Neural progenitor cell (in vitro differentiated cells): ENCODE measurements around the gene SGCD. TPM values are rescaled to one million over a fixed set of nuclear protein-coding genes. Genes with fewer than 3 reads are reported as not detected.

Experiments used
- DNase-seq: peaks from one replicate; pipeline ENCODE4 v3.0.0-alpha.2; 2016; ENCODE audit warnings: low spot score
- H2AFZ ChIP-seq: fragments of 200-600 bp; sonication (generic); replicated peaks from 2 replicates; pipeline ENCODE4 v1.6.1; 2016; ENCODE audit warnings: antibody characterized with exemption
- H3F3A ChIP-seq: fragments of 200-600 bp; sonication (generic); 2 replicates; pipeline ENCODE4 v1.6.1; 2016; ENCODE audit warnings: antibody characterized with exemption, low read depth
- H3K27ac ChIP-seq: fragments of 200-600 bp; sonication (generic); 2 replicates; pipeline ENCODE4 v1.5.1; 2016; ENCODE audit warnings: mild to moderate bottlenecking
- H3K27me3 ChIP-seq: fragments of 200-600 bp; sonication (generic); 2 replicates; pipeline ENCODE4 v1.6.1; 2016; ENCODE audit warnings: mild to moderate bottlenecking, moderate library complexity
- H3K36me3 ChIP-seq: fragments of 200-600 bp; sonication (generic); 2 replicates; pipeline ENCODE4 v1.5.1; 2016
- H3K4me1 ChIP-seq: fragments of 200-600 bp; sonication (generic); 2 replicates; pipeline ENCODE4 v1.6.1; 2016; ENCODE audit warnings: mixed run types
- H3K4me2 ChIP-seq: fragments of 200-600 bp; sonication (generic); 2 replicates; pipeline ENCODE4 v1.6.1; 2016
- H3K4me3 ChIP-seq: fragments of 200-600 bp; sonication (generic); 2 replicates; pipeline ENCODE4 v1.5.1; 2016
- H3K79me2 ChIP-seq: fragments of 200-600 bp; sonication (generic); 2 replicates; pipeline ENCODE4 v1.6.1; 2016; ENCODE audit warnings: low read depth
- H3K9ac ChIP-seq: fragments of 200-600 bp; sonication (generic); 2 replicates; pipeline ENCODE4 v1.6.1; 2016
- H3K9me3 ChIP-seq: fragments of 200-600 bp; sonication (generic); 2 replicates; pipeline ENCODE4 v1.5.1; 2016; ENCODE audit warnings: low read depth
- H4K20me1 ChIP-seq: fragments of 200-600 bp; sonication (generic); 2 replicates; pipeline ENCODE4 v1.6.1; 2016; ENCODE audit warnings: low read depth
- H3K27ac Mint-ChIP-seq: 3 replicates; pipeline ENCODE4 v1.8.0; 2021; ENCODE audit warnings: mixed read lengths
- H3K27me3 Mint-ChIP-seq: 2 replicates; pipeline ENCODE4 v1.8.0; 2022; ENCODE audit warnings: low read depth, mild to moderate bottlenecking, inconsistent platforms, moderate library complexity, mixed read lengths; ENCODE audit not compliant: insufficient read depth
- H3K36me3 Mint-ChIP-seq: 3 replicates; pipeline ENCODE4 v1.8.0; 2021; ENCODE audit warnings: mixed read lengths
- H3K4me1 Mint-ChIP-seq: 3 replicates; pipeline ENCODE4 v1.8.0; 2021; ENCODE audit warnings: mixed read lengths
- H3K4me3 Mint-ChIP-seq: 3 replicates; pipeline ENCODE4 v1.8.0; 2021; ENCODE audit warnings: mild to moderate bottlenecking, moderate library complexity, mixed read lengths
- H3K9me3 Mint-ChIP-seq: 3 replicates; pipeline ENCODE4 v1.8.0; 2020; ENCODE audit warnings: mixed read lengths
- CTCF ChIP-seq: fragments of 200-600 bp; sonication (generic); IDR thresholded peaks from 2 replicates; pipeline ENCODE4 v1.5.1; 2017; ENCODE audit warnings: antibody characterized with exemption, mild to moderate bottlenecking
- EZH2 ChIP-seq: fragments of 200-600 bp; sonication (generic); IDR thresholded peaks from 2 replicates; pipeline ENCODE4 v1.6.1; 2017; ENCODE audit warnings: antibody characterized with exemption, mild to moderate bottlenecking, moderate library complexity
- EZH2phosphoT487 ChIP-seq: fragments of 200-600 bp; sonication (generic); IDR thresholded peaks from 2 replicates; pipeline ENCODE4 v1.6.1; 2017; ENCODE audit warnings: antibody characterized with exemption
- total RNA-seq: library from RNA; depleted of rRNA; stranded (reverse); fragments of >200 nt; gene quantifications from 2 replicates; pipeline ENCODE4 v1.2.3, GENCODE V29; 2015; ENCODE audit warnings: low replicate concordance

The SGCD gene
- total RNA-seq, 1 donor from 2014 or later: not detected

- DNase-seq: peak; percentile 8
- no peaks in the 10 kb centered on the region for H3K36me3 ChIP-seq
- H3F3A ChIP-seq: no peaks in the 10 kb centered on the region
- Mint-ChIP-seq H3K36me3 (no peaks in the 10 kb centered on the region), H3K4me1 (peaks cover 7% of the 10 kb centered on the region), H3K27ac (no peak overlapping the region), H3K27me3 (no peaks in the 10 kb centered on the region), H3K9me3 (no peaks in the 10 kb centered on the region), H3K4me3 (no peak overlapping the region)
- H3K9me3 ChIP-seq: no peaks in the 10 kb centered on the region
- no peaks in the 10 kb centered on the region for H4K20me1 ChIP-seq
- H3K4me1 ChIP-seq: peaks cover 4% of the 10 kb centered on the region
- H3K27ac ChIP-seq: no peak overlapping the region
- no peaks in the 10 kb centered on the region for H3K79me2 ChIP-seq
- no peak overlapping the region for H3K4me3 ChIP-seq
- H2AFZ ChIP-seq: no peak overlapping the region
- no peaks in the 10 kb centered on the region for H3K27me3 ChIP-seq
- no peak overlapping the region for H3K4me2 ChIP-seq
- TF ChIP-seq EZH2 (no peak), EZH2phosphoT487 (no peak), CTCF (no peak)
- H3K9ac ChIP-seq: no peak overlapping the region
Measured at GRCh38 chr5:156543348-156544145, 216.6 kb downstream of the SGCD start.

DNA sequence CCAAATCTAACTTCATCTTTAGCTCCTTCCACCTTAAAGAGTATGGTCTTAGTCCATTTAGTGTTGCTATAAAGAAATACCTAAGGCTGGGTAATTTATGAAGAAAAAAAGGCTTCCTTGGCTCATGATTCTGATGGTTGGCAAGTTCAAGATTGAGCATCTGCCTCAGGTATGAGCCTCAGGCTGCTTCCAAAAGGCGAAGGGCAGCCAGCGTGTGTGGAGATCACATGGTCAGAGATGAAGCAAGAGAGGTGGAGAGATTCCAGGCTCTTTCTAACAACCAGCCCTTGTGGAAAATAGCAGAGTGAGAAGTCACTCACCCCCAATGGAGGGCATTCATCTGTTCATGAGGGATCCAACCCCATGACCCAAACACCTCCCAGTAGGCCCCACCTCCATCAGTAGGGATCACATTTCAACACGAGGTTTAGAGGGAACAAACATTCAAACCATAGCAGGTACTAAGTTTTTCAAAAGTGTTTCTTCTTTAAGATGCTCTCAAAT is 225.9 kb downstream of the SGCD start:
- H3K79me2 ChIP-seq: no peaks in the 10 kb centered on the region
- Mint-ChIP-seq H3K27me3 (no peaks in the 10 kb centered on the region), H3K4me3 (no peak overlapping the region), H3K4me1 (peaks cover 2% of the 10 kb centered on the region), H3K36me3 (no peaks in the 10 kb centered on the region), H3K27ac (no peak overlapping the region), H3K9me3 (no peaks in the 10 kb centered on the region)
- no peak overlapping the region for H2AFZ ChIP-seq
- TF ChIP-seq CTCF: no peak
- TF ChIP-seq EZH2phosphoT487: no peak
- TF ChIP-seq EZH2: no peak
- no peaks in the 10 kb centered on the region for H4K20me1 ChIP-seq
- no peaks in the 10 kb centered on the region for H3K36me3 ChIP-seq
- no peaks in the 10 kb centered on the region for H3K4me1 ChIP-seq
- H3K4me3 ChIP-seq: no peak overlapping the region
- H3K9ac ChIP-seq: no peak overlapping the region
- DNase-seq: no peak
- no peaks in the 10 kb centered on the region for H3K27me3 ChIP-seq
- no peak overlapping the region for H3K4me2 ChIP-seq
- H3K9me3 ChIP-seq: no peaks in the 10 kb centered on the region
- no peaks in the 10 kb centered on the region for H3F3A ChIP-seq
- H3K27ac ChIP-seq: no peak overlapping the region

- H3K27ac Mint-ChIP-seq: no peak overlapping the region
- no peaks in the 10 kb centered on the region for H3K27me3 Mint-ChIP-seq
- Histone ChIP-seq H3K27ac (no peak overlapping the region), H3K4me1 (peaks cover 4% of the 10 kb centered on the region), H3K9me3 (no peaks in the 10 kb centered on the region), H3K4me2 (no peak overlapping the region), H2AFZ (no peak overlapping the region), H3K4me3 (no peak overlapping the region), H3K36me3 (no peaks in the 10 kb centered on the region), H3K27me3 (no peaks in the 10 kb centered on the region), H3K79me2 (no peaks in the 10 kb centered on the region), H4K20me1 (no peaks in the 10 kb centered on the region), H3F3A (no peaks in the 10 kb centered on the region), H3K9ac (no peak overlapping the region)
- no peak for DNase-seq
- peaks cover 9% of the 10 kb centered on the region for H3K4me1 Mint-ChIP-seq
- TF ChIP-seq EZH2 (no peak), EZH2phosphoT487 (no peak), CTCF (no peak)
- H3K4me3 Mint-ChIP-seq: no peak overlapping the region
- no peaks in the 10 kb centered on the region for H3K36me3 Mint-ChIP-seq
- no peaks in the 10 kb centered on the region for H3K9me3 Mint-ChIP-seq
Measured at GRCh38 chr5:156556666-156557406, 229.9 kb downstream of the SGCD start.
